ENCODE results near the gene ALG14.

The ALG14 gene

DNA sequence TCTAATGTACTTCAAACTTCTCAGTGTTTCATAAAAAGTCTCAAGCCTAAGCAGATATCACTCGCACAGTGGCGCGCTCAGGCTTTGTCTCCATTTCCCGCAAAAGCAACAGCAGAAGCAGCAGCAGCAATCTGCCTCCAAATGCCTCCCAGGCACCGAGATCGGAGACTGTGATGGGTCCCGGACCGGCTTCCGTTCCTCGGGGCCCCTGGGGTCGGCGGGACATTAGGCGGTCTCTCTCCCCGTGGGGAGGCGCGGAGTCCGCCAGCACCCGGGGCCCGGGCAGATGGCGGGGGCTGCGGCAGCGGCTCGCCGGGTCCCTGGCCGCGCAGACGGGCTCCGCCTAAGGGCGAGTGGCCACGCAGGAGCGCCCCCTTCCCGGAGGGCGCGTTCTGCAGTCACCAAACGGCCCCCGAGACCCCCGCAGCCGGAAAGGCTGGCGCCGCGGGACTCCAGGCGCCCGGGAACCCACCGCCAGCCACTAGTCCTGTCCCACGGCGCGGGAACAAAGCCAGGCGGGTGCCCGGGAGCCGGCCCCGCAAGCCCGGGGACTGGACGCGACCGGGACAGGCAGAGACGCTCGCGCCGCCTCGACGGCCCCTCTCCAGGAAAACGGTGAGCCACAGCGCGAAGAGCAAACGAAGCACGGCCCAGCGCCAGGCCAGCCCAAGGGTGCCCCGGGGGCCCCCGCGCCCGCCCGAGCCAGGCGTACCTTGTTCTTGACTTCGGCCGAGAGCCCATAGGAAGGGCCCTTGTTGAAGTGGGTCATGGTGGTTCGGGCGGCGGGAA lies 146.4 kb downstream of the ALG14 start:
- DNase-seq, result peak; percentile 40 to 87

DNA sequence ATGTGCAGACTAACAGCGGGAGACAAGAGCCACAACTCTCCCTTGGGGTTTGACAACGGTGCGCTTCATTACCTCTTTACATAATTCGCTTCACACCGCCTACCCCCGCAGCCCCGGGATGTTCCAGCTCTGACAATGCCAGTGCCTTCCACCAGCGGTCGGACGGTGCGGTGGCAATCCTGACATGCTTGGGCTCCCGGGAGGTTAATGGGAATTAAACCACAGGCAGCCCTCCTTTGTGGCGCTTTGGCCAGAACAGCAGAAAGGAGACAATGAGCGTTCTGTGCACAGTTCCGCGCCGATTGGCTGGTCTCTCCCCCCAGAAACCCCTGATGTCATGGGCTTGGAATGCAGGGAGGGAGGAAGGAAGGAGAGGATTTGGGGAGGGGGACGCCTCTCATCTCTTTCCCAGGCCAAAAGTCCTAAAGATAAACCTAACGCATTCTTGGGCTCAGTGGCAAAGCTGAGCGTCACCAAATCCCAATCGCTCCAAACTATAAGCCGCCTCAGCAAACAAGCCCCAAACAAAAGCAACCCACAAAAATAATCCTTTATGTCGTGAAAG lies 147.1 kb downstream of the ALG14 start:
- peak; percentile 83 to 89 for DNase-seq

DNA sequence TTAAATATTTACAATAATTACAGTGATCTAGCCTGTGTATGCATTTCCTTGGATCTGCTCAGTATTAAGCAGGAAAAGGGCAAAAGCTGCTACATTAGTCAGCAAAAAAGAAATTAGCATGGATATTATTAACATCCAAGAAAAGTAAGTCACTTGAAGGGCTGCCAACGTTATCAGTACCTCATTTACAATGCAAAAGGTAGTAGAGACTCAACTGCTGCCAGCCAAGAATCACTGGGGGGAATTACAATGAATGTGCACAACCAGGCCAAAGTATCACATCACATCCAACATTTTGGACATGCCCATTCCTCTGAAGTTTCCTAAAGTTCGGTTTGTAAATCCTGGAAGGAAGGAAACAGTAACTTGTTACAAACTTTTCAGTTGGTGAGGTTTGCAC lies 147.7 kb downstream of the ALG14 start:
- peak; percentile 50 to 73 for DNase-seq

All from NCI-H526 (cell line).